Esophagus muscularis mucosa (tissue), 3 donors: Measurements from ENCODE around the gene CENPP.

Experiments used
- CTCF ChIP-seq, 3 experiments: fragments of 200-600 bp in 2 of 3; fragments of 450-650 bp in 1 of 3; sonication (generic) in 2 of 3; IDR thresholded peaks; one replicate each; pipeline ENCODE4 v1.5.1; 2017 to 2019; ENCODE audit warnings: antibody characterized with exemption in 3 of 3, mild to moderate bottlenecking in 2 of 3, moderate library complexity in 1 of 3
- POLR2A ChIP-seq: fragments of 450-650 bp; IDR thresholded peaks from one replicate; pipeline ENCODE4 v1.6.1; 2017; ENCODE audit warnings: antibody characterized with exemption, moderate library complexity, mild to moderate bottlenecking, low read depth
- POLR2AphosphoS5 ChIP-seq, 2 donors: sonication (generic); formaldehyde crosslinking; IDR thresholded peaks; one replicate each; pipeline ENCODE4 v1.6.1; 2017; ENCODE audit warnings: antibody characterized with exemption in 2 of 2

- TF ChIP-seq POLR2A = no peak
- no peak for TF ChIP-seq CTCF (IDR thresholded peaks at IDR 0.05)
- TF ChIP-seq POLR2AphosphoS5 (IDR thresholded peaks at IDR 0.05) = no peak
Observed at GRCh38 chr9:92664394-92665152, 338.8 kb downstream of the CENPP start.
